MM.1S (cell line): ENCODE data around the gene CD38.

Experiments used
- DNase-seq: peaks from one replicate; pipeline ENCODE4 v3.0.0-alpha.2; 2015
- H2AFZ ChIP-seq: fragments of 300-600 bp; sonication (generic); 2 replicates; pipeline ENCODE4 v1.6.0; 2016; ENCODE audit warnings: antibody characterized with exemption, low read length
- H3F3A ChIP-seq: fragments of 300-600 bp; sonication (generic); 2 replicates; pipeline ENCODE4 v1.6.1; 2016; ENCODE audit warnings: mild to moderate bottlenecking, antibody characterized with exemption, low read length, moderate library complexity, mixed read lengths; ENCODE audit not compliant: insufficient read depth
- H3K27ac ChIP-seq: fragments of 300-600 bp; sonication (generic); 2 replicates; pipeline ENCODE4 v1.5.1; 2016; ENCODE audit warnings: mild to moderate bottlenecking, low read length
- H3K27me3 ChIP-seq: fragments of 300-600 bp; sonication (generic); replicated peaks from 2 replicates; pipeline ENCODE4 v1.6.0; 2016; ENCODE audit warnings: low read length; ENCODE audit not compliant: insufficient read depth
- H3K36me3 ChIP-seq: fragments of 300-600 bp; sonication (generic); replicated peaks from 2 replicates; pipeline ENCODE4 v1.6.1; 2016; ENCODE audit warnings: mild to moderate bottlenecking, low read length, mixed read lengths; ENCODE audit not compliant: insufficient read depth
- H3K4me1 ChIP-seq: fragments of 300-600 bp; sonication (generic); 2 replicates; pipeline ENCODE4 v1.6.1; 2016; ENCODE audit warnings: low read length, mixed read lengths
- H3K4me2 ChIP-seq: fragments of 300-600 bp; sonication (generic); 2 replicates; pipeline ENCODE4 v1.6.0; 2016; ENCODE audit warnings: low read depth, low read length
- H3K4me3 ChIP-seq: fragments of 300-600 bp; sonication (generic); 2 replicates; pipeline ENCODE4 v1.5.1; 2016; ENCODE audit warnings: low read length, mixed read lengths
- H3K79me2 ChIP-seq: fragments of 300-600 bp; sonication (generic); 2 replicates; pipeline ENCODE4 v1.6.1; 2016; ENCODE audit warnings: mixed run types, low read length, mixed read lengths
- H3K9ac ChIP-seq: fragments of 300-600 bp; sonication (generic); 2 replicates; pipeline ENCODE4 v1.6.1; 2016; ENCODE audit warnings: low read length, mixed read lengths
- H3K9me2 ChIP-seq: fragments of 300-600 bp; sonication (generic); replicated peaks from 2 replicates; pipeline ENCODE4 v1.6.1; 2016; ENCODE audit warnings: mild to moderate bottlenecking, low read length, mixed read lengths; ENCODE audit not compliant: insufficient read depth
- H3K9me3 ChIP-seq: fragments of 300-600 bp; sonication (generic); replicated peaks from 2 replicates; pipeline ENCODE4 v1.6.1; 2016; ENCODE audit warnings: mild to moderate bottlenecking, low read length, mixed read lengths; ENCODE audit not compliant: insufficient read depth
- H4K20me1 ChIP-seq: fragments of 300-600 bp; sonication (generic); 2 replicates; pipeline ENCODE4 v1.6.1; 2016; ENCODE audit warnings: mild to moderate bottlenecking, low read length, moderate library complexity, mixed read lengths; ENCODE audit not compliant: insufficient read depth
- EZH2 ChIP-seq: fragments of 300-600 bp; sonication (generic); optimal IDR thresholded peaks from 2 replicates; pipeline ENCODE3; 2017; ENCODE audit warnings: low read depth, mild to moderate bottlenecking, antibody characterized with exemption, low read length, mixed read lengths
- EZH2phosphoT487 ChIP-seq: fragments of 300-600 bp; sonication (generic); IDR thresholded peaks from 2 replicates; pipeline ENCODE4 v1.6.1; 2018; ENCODE audit warnings: antibody characterized with exemption, low read length
- TF ChIP-seq, protein P1 (sequence below): fragments of 300-600 bp; sonication (generic); IDR thresholded peaks from 2 replicates; pipeline ENCODE4 v1.5.1; 2016; ENCODE audit warnings: antibody characterized with exemption, low read length, mixed read lengths

Gene CD38

GRCh38 chr4:15890246-15890829, 112.2 kb downstream of the CD38 start:
- Histone ChIP-seq H3K4me1 (no peaks in the 10 kb centered on the region), H4K20me1 (no peaks in the 10 kb centered on the region), H3K9ac (no peak overlapping the region), H3K36me3 (no peaks in the 10 kb centered on the region), H2AFZ (no peak overlapping the region), H3K27me3 (no peaks in the 10 kb centered on the region), H3K9me2 (no peaks in the 10 kb centered on the region), H3K79me2 (no peaks in the 10 kb centered on the region), H3K27ac (no peak overlapping the region), H3K4me2 (no peak overlapping the region), H3K9me3 (no peaks in the 10 kb centered on the region), H3F3A (no peaks in the 10 kb centered on the region), H3K4me3 (no peak overlapping the region)
- no peak for DNase-seq
- no peak for TF ChIP-seq EZH2phosphoT487
- TF ChIP-seq, protein P1, sequence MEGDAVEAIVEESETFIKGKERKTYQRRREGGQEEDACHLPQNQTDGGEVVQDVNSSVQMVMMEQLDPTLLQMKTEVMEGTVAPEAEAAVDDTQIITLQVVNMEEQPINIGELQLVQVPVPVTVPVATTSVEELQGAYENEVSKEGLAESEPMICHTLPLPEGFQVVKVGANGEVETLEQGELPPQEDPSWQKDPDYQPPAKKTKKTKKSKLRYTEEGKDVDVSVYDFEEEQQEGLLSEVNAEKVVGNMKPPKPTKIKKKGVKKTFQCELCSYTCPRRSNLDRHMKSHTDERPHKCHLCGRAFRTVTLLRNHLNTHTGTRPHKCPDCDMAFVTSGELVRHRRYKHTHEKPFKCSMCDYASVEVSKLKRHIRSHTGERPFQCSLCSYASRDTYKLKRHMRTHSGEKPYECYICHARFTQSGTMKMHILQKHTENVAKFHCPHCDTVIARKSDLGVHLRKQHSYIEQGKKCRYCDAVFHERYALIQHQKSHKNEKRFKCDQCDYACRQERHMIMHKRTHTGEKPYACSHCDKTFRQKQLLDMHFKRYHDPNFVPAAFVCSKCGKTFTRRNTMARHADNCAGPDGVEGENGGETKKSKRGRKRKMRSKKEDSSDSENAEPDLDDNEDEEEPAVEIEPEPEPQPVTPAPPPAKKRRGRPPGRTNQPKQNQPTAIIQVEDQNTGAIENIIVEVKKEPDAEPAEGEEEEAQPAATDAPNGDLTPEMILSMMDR: no peak
- no peak for TF ChIP-seq EZH2

- H3K27ac ChIP-seq: no peak overlapping the region
- TF ChIP-seq, protein P1: no peak
- TF ChIP-seq EZH2: no peak
- no peak for TF ChIP-seq EZH2phosphoT487
- no peaks in the 10 kb centered on the region for H3K27me3 ChIP-seq
- no peak for DNase-seq
- H3K79me2 ChIP-seq: no peaks in the 10 kb centered on the region
- H4K20me1 ChIP-seq: no peaks in the 10 kb centered on the region
- H3F3A ChIP-seq: no peaks in the 10 kb centered on the region
- no peaks in the 10 kb centered on the region for H3K4me1 ChIP-seq
- H3K4me3 ChIP-seq: no peak overlapping the region
- H3K36me3 ChIP-seq: no peaks in the 10 kb centered on the region
- no peaks in the 10 kb centered on the region for H3K9me2 ChIP-seq
- H3K4me2 ChIP-seq: no peak overlapping the region
- H3K9ac ChIP-seq: no peak overlapping the region
- no peak overlapping the region for H2AFZ ChIP-seq
- H3K9me3 ChIP-seq: no peaks in the 10 kb centered on the region
These were observed 113.2 kb downstream of the CD38 start for GRCh38 chr4:15891312-15891711.

GRCh38 chr4:15893962-15894361, 115.8 kb downstream of the CD38 start:
- Histone ChIP-seq H3K9me3 (no peaks in the 10 kb centered on the region), H3K4me3 (no peak overlapping the region), H3K36me3 (no peaks in the 10 kb centered on the region), H3F3A (no peaks in the 10 kb centered on the region), H3K27me3 (no peaks in the 10 kb centered on the region), H3K4me1 (no peaks in the 10 kb centered on the region), H3K27ac (no peak overlapping the region), H3K9ac (no peak overlapping the region), H2AFZ (no peak overlapping the region), H3K4me2 (no peak overlapping the region), H4K20me1 (no peaks in the 10 kb centered on the region), H3K9me2 (no peaks in the 10 kb centered on the region), H3K79me2 (no peaks in the 10 kb centered on the region)
- DNase-seq: no peak
- no peak for TF ChIP-seq EZH2
- TF ChIP-seq EZH2phosphoT487: no peak
- TF ChIP-seq, protein P1: no peak
